Measurements from ENCODE around the gene ACTN3. TPM values are rescaled to one million over a fixed set of nuclear protein-coding genes. Genes with fewer than 3 reads are reported as not detected.

ACTN3 gene
- total and polyA plus RNA-seq, 2 experiments from 2014 or later: 6.3 to 7.3 TPM

DNA sequence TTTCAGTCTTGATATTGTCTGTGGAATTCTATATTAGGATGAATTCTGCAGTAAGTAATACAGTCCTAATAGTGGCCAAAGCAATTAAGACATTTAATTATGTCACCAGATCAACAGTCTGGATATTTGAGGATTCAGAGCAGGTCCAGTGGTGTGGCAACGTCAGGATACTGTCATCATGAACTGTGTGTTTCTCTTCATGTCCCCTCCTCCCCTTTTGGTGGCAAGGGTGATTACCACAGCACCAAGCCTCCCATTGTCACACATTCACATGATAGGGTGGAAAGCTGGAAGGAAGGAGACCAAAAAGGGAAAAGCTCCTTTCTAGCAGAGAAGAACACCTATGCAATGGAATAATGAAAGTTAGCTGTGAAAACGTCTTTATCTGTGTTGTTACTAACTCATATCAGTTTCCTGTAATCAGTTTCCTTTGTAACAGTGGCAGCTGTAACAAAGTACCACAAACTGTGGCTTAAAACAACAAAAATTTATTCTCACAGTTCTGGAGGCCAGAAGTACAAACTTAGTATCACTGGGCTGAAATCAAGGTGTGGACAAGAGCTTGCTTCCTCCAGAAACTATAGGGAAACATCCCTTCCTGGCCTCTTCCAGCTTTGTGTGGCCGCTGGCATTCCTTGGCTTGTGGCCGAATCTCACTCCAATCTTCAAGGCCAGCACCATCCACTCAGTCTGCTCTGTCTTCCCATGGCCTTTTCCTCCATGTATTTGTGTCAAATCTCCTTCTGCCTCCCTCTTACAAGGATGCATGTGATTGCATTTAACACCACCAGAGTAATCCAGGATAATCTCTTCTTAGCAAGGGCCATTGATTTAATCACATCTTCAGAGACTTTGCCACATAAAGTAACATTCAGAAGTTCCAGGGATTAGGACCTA is 63.3 kb downstream of the ACTN3 start (continued):
- TF ChIP-seq, protein P1, sequence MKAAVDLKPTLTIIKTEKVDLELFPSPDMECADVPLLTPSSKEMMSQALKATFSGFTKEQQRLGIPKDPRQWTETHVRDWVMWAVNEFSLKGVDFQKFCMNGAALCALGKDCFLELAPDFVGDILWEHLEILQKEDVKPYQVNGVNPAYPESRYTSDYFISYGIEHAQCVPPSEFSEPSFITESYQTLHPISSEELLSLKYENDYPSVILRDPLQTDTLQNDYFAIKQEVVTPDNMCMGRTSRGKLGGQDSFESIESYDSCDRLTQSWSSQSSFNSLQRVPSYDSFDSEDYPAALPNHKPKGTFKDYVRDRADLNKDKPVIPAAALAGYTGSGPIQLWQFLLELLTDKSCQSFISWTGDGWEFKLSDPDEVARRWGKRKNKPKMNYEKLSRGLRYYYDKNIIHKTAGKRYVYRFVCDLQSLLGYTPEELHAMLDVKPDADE (IDR thresholded peaks at IDR 0.05): no peak
- no peak for TF ChIP-seq ZNF114 (CRISPR knock-in tag; IDR thresholded peaks at IDR 0.05)
- TF ChIP-seq JUNB (IDR thresholded peaks at IDR 0.05; ENCODE audit: unreplicated experiment): no peak
- TF ChIP-seq, protein P2, sequence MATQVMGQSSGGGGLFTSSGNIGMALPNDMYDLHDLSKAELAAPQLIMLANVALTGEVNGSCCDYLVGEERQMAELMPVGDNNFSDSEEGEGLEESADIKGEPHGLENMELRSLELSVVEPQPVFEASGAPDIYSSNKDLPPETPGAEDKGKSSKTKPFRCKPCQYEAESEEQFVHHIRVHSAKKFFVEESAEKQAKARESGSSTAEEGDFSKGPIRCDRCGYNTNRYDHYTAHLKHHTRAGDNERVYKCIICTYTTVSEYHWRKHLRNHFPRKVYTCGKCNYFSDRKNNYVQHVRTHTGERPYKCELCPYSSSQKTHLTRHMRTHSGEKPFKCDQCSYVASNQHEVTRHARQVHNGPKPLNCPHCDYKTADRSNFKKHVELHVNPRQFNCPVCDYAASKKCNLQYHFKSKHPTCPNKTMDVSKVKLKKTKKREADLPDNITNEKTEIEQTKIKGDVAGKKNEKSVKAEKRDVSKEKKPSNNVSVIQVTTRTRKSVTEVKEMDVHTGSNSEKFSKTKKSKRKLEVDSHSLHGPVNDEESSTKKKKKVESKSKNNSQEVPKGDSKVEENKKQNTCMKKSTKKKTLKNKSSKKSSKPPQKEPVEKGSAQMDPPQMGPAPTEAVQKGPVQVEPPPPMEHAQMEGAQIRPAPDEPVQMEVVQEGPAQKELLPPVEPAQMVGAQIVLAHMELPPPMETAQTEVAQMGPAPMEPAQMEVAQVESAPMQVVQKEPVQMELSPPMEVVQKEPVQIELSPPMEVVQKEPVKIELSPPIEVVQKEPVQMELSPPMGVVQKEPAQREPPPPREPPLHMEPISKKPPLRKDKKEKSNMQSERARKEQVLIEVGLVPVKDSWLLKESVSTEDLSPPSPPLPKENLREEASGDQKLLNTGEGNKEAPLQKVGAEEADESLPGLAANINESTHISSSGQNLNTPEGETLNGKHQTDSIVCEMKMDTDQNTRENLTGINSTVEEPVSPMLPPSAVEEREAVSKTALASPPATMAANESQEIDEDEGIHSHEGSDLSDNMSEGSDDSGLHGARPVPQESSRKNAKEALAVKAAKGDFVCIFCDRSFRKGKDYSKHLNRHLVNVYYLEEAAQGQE (IDR thresholded peaks at IDR 0.05; ENCODE audit: unreplicated experiment): no peak
- no peak for TF ChIP-seq EZH2 (IDR thresholded peaks at IDR 0.05; ENCODE audit: low read depth, unreplicated experiment)
- TF ChIP-seq, protein P3, sequence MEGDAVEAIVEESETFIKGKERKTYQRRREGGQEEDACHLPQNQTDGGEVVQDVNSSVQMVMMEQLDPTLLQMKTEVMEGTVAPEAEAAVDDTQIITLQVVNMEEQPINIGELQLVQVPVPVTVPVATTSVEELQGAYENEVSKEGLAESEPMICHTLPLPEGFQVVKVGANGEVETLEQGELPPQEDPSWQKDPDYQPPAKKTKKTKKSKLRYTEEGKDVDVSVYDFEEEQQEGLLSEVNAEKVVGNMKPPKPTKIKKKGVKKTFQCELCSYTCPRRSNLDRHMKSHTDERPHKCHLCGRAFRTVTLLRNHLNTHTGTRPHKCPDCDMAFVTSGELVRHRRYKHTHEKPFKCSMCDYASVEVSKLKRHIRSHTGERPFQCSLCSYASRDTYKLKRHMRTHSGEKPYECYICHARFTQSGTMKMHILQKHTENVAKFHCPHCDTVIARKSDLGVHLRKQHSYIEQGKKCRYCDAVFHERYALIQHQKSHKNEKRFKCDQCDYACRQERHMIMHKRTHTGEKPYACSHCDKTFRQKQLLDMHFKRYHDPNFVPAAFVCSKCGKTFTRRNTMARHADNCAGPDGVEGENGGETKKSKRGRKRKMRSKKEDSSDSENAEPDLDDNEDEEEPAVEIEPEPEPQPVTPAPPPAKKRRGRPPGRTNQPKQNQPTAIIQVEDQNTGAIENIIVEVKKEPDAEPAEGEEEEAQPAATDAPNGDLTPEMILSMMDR (conservative IDR thresholded peaks at IDR 0.05; ENCODE audit: low read depth in 2 of 2): no peak
- no peak for TF ChIP-seq POLR2AphosphoS5 (IDR thresholded peaks at IDR 0.05; ENCODE audit: low read depth)
- TF ChIP-seq CREB1 (CRISPR knock-in tag; IDR thresholded peaks at IDR 0.05; ENCODE audit: low read depth): no peak

DNA sequence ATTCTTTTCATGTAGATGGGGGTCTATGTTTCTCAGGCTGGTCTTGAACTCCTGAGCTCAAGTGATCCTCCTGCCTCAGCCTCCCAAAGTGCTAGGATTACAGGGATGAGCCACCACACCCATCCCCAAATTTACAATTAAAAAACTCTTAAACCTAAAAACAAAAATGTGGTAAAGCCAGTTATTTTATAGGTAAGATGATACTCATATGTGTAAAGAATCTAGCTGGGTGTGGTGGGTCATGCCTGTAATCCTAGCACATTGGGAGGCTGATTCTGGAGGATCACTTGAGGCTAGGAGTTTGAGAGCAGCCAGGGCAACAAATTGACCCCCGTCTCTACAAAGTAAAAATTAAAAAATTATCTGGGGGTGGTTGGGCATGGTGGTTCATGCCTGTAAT is 65.8 kb downstream of the ACTN3 start:
- ATAC-seq: no peak
- Histone ChIP-seq H3K4me1 (ENCODE audit: insufficient read depth) (no peaks in the 10 kb centered on the region; the same call in 1 of the 2 replicates), H3K27ac (ENCODE audit: low read depth) (no peak overlapping the region), H2AFZ (no peak overlapping the region), H3K36me3 (ENCODE audit: insufficient read depth) (0 out of 2 replicates have a peak, but pooled peaks cover under 1% of the 10 kb centered on the region), H3K79me2 (replicated peaks; ENCODE audit: insufficient read depth) (peaks cover 22% of the 10 kb centered on the region), H3K4me3 (no peak overlapping the region), H3K9me2 (ENCODE audit: insufficient read depth) (no peaks in the 10 kb centered on the region), H3K4me2 (no peak overlapping the region), H3K27me3 (ENCODE audit: insufficient read depth) (no peaks in the 10 kb centered on the region), H4K20me1 (replicated peaks; ENCODE audit: insufficient read depth) (peaks cover 4% of the 10 kb centered on the region), H3F3A (replicated peaks; ENCODE audit: low read depth) (peaks cover 13% of the 10 kb centered on the region; the same call in 1 of the 2 replicates)
- no peaks in the 10 kb centered on the region for H3K9me3 Mint-ChIP-seq
- TF ChIP-seq, protein P4, sequence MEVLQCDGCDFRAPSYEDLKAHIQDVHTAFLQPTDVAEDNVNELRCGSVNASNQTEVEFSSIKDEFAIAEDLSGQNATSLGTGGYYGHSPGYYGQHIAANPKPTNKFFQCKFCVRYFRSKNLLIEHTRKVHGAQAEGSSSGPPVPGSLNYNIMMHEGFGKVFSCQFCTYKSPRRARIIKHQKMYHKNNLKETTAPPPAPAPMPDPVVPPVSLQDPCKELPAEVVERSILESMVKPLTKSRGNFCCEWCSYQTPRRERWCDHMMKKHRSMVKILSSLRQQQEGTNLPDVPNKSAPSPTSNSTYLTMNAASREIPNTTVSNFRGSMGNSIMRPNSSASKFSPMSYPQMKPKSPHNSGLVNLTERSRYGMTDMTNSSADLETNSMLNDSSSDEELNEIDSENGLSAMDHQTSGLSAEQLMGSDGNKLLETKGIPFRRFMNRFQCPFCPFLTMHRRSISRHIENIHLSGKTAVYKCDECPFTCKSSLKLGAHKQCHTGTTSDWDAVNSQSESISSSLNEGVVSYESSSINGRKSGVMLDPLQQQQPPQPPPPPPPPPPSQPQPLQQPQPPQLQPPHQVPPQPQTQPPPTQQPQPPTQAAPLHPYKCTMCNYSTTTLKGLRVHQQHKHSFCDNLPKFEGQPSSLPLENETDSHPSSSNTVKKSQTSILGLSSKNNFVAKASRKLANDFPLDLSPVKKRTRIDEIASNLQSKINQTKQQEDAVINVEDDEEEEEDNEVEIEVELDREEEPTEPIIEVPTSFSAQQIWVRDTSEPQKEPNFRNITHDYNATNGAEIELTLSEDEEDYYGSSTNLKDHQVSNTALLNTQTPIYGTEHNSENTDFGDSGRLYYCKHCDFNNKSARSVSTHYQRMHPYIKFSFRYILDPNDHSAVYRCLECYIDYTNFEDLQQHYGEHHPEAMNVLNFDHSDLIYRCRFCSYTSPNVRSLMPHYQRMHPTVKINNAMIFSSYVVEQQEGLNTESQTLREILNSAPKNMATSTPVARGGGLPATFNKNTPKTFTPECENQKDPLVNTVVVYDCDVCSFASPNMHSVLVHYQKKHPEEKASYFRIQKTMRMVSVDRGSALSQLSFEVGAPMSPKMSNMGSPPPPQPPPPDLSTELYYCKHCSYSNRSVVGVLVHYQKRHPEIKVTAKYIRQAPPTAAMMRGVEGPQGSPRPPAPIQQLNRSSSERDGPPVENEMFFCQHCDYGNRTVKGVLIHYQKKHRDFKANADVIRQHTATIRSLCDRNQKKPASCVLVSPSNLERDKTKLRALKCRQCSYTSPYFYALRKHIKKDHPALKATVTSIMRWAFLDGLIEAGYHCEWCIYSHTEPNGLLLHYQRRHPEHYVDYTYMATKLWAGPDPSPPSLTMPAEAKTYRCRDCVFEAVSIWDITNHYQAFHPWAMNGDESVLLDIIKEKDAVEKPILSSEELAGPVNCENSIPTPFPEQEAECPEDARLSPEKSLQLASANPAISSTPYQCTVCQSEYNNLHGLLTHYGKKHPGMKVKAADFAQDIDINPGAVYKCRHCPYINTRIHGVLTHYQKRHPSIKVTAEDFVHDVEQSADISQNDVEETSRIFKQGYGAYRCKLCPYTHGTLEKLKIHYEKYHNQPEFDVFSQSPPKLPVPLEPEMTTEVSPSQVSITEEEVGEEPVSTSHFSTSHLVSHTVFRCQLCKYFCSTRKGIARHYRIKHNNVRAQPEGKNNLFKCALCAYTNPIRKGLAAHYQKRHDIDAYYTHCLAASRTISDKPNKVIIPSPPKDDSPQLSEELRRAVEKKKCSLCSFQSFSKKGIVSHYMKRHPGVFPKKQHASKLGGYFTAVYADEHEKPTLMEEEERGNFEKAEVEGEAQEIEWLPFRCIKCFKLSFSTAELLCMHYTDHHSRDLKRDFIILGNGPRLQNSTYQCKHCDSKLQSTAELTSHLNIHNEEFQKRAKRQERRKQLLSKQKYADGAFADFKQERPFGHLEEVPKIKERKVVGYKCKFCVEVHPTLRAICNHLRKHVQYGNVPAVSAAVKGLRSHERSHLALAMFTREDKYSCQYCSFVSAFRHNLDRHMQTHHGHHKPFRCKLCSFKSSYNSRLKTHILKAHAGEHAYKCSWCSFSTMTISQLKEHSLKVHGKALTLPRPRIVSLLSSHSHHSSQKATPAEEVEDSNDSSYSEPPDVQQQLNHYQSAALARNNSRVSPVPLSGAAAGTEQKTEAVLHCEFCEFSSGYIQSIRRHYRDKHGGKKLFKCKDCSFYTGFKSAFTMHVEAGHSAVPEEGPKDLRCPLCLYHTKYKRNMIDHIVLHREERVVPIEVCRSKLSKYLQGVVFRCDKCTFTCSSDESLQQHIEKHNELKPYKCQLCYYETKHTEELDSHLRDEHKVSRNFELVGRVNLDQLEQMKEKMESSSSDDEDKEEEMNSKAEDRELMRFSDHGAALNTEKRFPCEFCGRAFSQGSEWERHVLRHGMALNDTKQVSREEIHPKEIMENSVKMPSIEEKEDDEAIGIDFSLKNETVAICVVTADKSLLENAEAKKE (CRISPR knock-in tag; IDR thresholded peaks at IDR 0.05): no peak
- no peak for TF ChIP-seq POLR2AphosphoS5 (IDR thresholded peaks at IDR 0.05; ENCODE audit: low read depth)
- TF ChIP-seq, protein P1 (IDR thresholded peaks at IDR 0.05): no peak
- H3K4me1 Mint-ChIP-seq: peaks cover 3% of the 10 kb centered on the region; the same call in 2 of the 3 replicates
- H3K4me3 Mint-ChIP-seq: no peak overlapping the region
- DNase-seq (ENCODE audit: low spot score): no peak
- H3K36me3 Mint-ChIP-seq (ENCODE audit: low read depth): peaks cover 18% of the 10 kb centered on the region
- H3K27ac Mint-ChIP-seq: no peak overlapping the region
- peaks cover 14% of the 10 kb centered on the region for H3K27me3 Mint-ChIP-seq (ENCODE audit: insufficient read depth, low read depth, poor library complexity)

Measured in GM23338 (cell line).